Measurements from ENCODE around the gene KCNJ10. TPM values are rescaled to one million over a fixed set of nuclear protein-coding genes. Genes with fewer than 3 reads are reported as not detected.

Gene KCNJ10
- total RNA-seq, 1 donor from 2014 or later, result not detected

DNA sequence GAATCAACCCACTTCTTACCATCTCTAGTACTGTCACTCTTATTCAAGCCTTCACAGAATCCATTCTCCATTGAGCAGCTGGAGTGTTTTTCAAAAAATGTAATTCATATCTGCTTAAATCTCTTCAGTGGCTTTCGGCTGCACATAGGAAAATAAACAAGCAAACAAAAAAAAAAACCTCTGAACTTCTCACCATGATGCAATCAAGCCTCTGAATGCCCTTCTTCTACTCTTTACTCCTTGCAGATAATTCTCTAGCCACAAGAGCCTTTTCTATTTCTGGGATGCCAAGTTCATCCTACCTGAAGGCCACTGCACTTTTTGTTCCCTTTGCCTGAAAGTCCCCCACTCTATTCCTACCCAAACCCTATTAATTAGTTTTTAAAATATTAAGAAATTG is 52.4 kb downstream of the KCNJ10 start:
- Histone ChIP-seq H3K36me3 (no peaks in the 10 kb centered on the region), H3K27ac (no peak overlapping the region), H3K9me3 (no peaks in the 10 kb centered on the region), H3K27me3 (no peaks in the 10 kb centered on the region), H3K4me1 (no peaks in the 10 kb centered on the region), H3K4me3 (no peak overlapping the region)
- intact Hi-C loops (cut with DNase I), result loop anchor here (10.0 kb wide), 1 partner anchor 853 kb away; no protein-coding TSS in a partner anchor
- TF ChIP-seq, protein P1, sequence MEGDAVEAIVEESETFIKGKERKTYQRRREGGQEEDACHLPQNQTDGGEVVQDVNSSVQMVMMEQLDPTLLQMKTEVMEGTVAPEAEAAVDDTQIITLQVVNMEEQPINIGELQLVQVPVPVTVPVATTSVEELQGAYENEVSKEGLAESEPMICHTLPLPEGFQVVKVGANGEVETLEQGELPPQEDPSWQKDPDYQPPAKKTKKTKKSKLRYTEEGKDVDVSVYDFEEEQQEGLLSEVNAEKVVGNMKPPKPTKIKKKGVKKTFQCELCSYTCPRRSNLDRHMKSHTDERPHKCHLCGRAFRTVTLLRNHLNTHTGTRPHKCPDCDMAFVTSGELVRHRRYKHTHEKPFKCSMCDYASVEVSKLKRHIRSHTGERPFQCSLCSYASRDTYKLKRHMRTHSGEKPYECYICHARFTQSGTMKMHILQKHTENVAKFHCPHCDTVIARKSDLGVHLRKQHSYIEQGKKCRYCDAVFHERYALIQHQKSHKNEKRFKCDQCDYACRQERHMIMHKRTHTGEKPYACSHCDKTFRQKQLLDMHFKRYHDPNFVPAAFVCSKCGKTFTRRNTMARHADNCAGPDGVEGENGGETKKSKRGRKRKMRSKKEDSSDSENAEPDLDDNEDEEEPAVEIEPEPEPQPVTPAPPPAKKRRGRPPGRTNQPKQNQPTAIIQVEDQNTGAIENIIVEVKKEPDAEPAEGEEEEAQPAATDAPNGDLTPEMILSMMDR (IDR thresholded peaks at IDR 0.05), result no peak
- DNase-seq (ENCODE audit: low spot score in 2 of 2), result no peak

DNA sequence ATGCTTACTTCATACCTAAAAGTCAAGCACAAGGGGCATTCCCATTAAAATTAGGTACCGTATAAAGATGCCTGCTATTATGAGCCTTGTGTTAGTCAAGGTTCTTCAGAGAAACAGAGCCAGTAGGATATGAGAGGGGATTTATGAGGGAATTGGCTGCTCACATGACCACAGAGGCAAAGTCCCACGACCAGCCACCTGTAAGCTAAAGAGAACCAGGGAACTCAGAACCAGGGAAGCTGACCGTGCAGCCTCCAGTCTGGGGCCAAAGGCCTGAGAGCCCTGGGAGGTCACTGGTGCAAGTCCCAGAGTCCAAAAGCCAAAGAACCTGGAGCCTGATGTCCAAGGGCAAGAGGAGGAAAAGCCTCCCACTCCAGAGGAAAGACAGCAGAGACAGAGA is 58.2 kb downstream of the KCNJ10 start:
- H3K4me3 ChIP-seq, result no peak overlapping the region
- H3K36me3 ChIP-seq, result no peaks in the 10 kb centered on the region
- no peak for DNase-seq (ENCODE audit: low spot score in 2 of 2)
- intact Hi-C loops (cut with DNase I), result loop anchor here (10.0 kb wide), 1 partner anchor 847 kb away; no protein-coding TSS in a partner anchor
- no peaks in the 10 kb centered on the region for H3K9me3 ChIP-seq
- no peaks in the 10 kb centered on the region for H3K27me3 ChIP-seq
- no peak overlapping the region for H3K27ac ChIP-seq
- TF ChIP-seq, protein P1 (IDR thresholded peaks at IDR 0.05), result no peak
- no peaks in the 10 kb centered on the region for H3K4me1 ChIP-seq

DNA sequence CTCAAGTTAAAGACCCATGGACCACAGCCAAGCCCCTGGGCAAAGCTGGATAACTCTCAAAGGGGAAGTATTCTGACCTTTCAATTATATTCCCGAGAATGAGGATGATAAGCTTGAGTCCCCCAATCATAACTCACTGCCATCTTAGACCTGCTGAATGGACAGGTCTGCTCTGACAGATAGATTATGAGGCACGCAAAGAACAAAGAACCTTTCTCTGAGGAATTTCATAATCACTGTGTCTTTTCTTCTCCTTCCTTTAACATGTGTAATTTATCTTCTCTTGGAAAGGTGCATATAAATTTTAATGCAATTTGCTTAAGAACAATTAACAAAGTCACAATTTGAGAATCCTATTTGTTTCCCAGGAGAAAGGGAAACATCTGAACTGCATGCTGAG is 60.2 kb downstream of the KCNJ10 start:
- intact Hi-C loops (cut with DNase I), result loop anchor here (5.0 to 10.0 kb wide), 3 partner anchors 118 to 845 kb away; partner anchors contain the start of gene DUSP23
- no peak overlapping the region for H3K27ac ChIP-seq
- no peaks in the 10 kb centered on the region for H3K9me3 ChIP-seq

DNA sequence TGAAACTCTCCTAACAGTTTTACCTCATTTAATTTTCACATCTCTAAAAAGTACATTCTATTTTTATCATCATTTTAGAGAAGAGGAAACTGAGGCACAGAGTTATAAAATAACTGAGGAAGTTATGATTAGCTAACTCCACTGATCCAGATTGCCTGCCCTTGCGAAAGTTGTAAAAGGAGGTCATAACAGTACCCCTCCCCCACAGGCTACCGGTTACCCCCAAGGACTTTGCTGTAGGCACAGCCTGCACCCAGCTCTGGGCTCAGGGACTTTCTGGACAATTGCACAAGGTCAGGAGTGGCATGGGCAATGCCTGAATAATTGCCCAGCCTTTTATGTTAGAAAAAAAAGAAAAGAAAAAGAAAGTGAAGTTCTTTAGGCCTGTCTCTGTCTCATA is 60.9 kb downstream of the KCNJ10 start:
- no peak overlapping the region for H3K4me3 ChIP-seq
- intact Hi-C loops (cut with DNase I), result loop anchor here (5.0 kb wide), 2 partner anchors 117 to 227 kb away; partner anchors contain the start of gene DUSP23
- no peaks in the 10 kb centered on the region for H3K4me1 ChIP-seq
- DNase-seq (ENCODE audit: low spot score in 2 of 2), result no peak
- H3K36me3 ChIP-seq, result no peaks in the 10 kb centered on the region
- no peaks in the 10 kb centered on the region for H3K9me3 ChIP-seq
- H3K27ac ChIP-seq, result no peak overlapping the region
- no peaks in the 10 kb centered on the region for H3K27me3 ChIP-seq
- TF ChIP-seq, protein P1 (IDR thresholded peaks at IDR 0.05), result no peak

More for the DNA sequence above, 60.2 kb downstream of the KCNJ10 start:
- DNase-seq (ENCODE audit: low spot score in 2 of 2), result no peak
- TF ChIP-seq, protein P1 (IDR thresholded peaks at IDR 0.05), result no peak
- no peak overlapping the region for H3K4me3 ChIP-seq
- no peaks in the 10 kb centered on the region for H3K4me1 ChIP-seq
- no peaks in the 10 kb centered on the region for H3K36me3 ChIP-seq
- no peaks in the 10 kb centered on the region for H3K27me3 ChIP-seq

DNA sequence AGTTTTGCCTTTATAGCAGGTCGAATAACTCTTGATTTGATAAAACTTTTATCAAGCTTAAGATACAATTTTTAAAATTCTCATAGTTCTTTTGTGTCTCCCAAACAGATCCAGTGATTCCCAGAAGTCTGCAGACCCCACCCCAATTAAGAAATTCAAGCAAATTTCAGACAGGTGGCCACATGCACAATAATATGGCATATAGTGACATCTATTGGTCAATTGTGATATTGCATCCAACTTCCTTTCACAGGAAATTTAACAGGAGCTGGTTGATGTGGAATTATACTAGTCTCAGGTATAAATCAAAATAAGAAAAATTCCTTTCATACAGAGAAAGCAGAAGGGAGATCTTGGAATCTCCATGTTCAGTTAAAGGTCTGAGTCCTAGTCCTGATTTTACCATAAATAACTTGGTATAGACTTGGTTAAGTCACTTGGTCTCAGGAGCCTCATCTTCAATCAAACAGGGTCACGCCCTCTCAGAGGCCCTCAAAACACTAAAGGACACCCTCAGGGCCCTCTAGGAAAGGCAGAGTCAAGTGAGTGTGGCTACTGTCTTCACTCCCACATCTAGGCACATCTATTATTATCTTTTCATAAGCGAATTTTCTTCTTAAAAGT is 62.3 kb downstream of the KCNJ10 start:
- H3K4me1 ChIP-seq, result no peaks in the 10 kb centered on the region
- no peak overlapping the region for H3K4me3 ChIP-seq
- intact Hi-C loops (cut with DNase I), result loop anchor here (2.0 to 5.0 kb wide), 4 partner anchors 71 to 225 kb away; partner anchors contain the start of gene DUSP23
- no peak overlapping the region for H3K27ac ChIP-seq
- TF ChIP-seq, protein P1 (IDR thresholded peaks at IDR 0.05), result peak; percentile 68 to 83 (median 80)
- H3K27me3 ChIP-seq, result no peaks in the 10 kb centered on the region
- H3K9me3 ChIP-seq, result no peaks in the 10 kb centered on the region
- DNase-seq (ENCODE audit: low spot score in 2 of 2), result no peak
- H3K36me3 ChIP-seq, result no peaks in the 10 kb centered on the region

All from ascending aorta (tissue), 2 donors.